Smooth muscle cell (in vitro differentiated cells): ENCODE data around the gene SPINDOC. TPM values are rescaled to one million over a fixed set of nuclear protein-coding genes. Genes with fewer than 3 reads are reported as not detected.
A peak's percentile ranks its signal among the peaks of the same experiment; 100 is the strongest.

Experiments
- DNase-seq: peaks from one replicate; lab custom pipeline; 2025; ENCODE audit not compliant: unreplicated experiment; lab: John Stamatoyannopoulos, UW
- H2AFZ ChIP-seq: fragments of 200-600 bp; sonication (generic); 2 replicates; pipeline ENCODE4 v1.6.0; 2016; ENCODE audit warnings: antibody characterized with exemption, low read depth, mild to moderate bottlenecking
- H3F3A ChIP-seq: fragments of 200-600 bp; sonication (generic); 2 replicates; pipeline ENCODE4 v1.6.0; 2017; ENCODE audit warnings: antibody characterized with exemption, low read depth
- H3K27ac ChIP-seq: fragments of 200-600 bp; sonication (generic); 2 replicates; pipeline ENCODE4 v1.5.1; 2016; ENCODE audit warnings: low read depth, mild to moderate bottlenecking
- H3K27me3 ChIP-seq: fragments of 200-600 bp; sonication (generic); 2 replicates; pipeline ENCODE4 v1.6.1; 2016; ENCODE audit warnings: low read depth, mild to moderate bottlenecking
- H3K36me3 ChIP-seq: fragments of 200-600 bp; sonication (generic); 2 replicates; pipeline ENCODE4 v1.5.1; 2016; ENCODE audit warnings: low read depth
- H3K4me1 ChIP-seq: fragments of 200-600 bp; sonication (generic); 2 replicates; pipeline ENCODE4 v1.5.1; 2016; ENCODE audit warnings: low read depth
- H3K4me2 ChIP-seq: fragments of 200-600 bp; sonication (generic); 2 replicates; pipeline ENCODE4 v1.6.0; 2016; ENCODE audit warnings: mild to moderate bottlenecking
- H3K4me3 ChIP-seq: fragments of 200-600 bp; sonication (generic); 2 replicates; pipeline ENCODE4 v1.5.1; 2016; ENCODE audit warnings: mild to moderate bottlenecking
- H3K79me2 ChIP-seq: fragments of 200-600 bp; sonication (generic); 2 replicates; pipeline ENCODE4 v1.6.0; 2016; ENCODE audit warnings: low read depth, mild to moderate bottlenecking
- H3K9ac ChIP-seq: fragments of 200-600 bp; sonication (generic); 2 replicates; pipeline ENCODE4 v1.6.0; 2016; ENCODE audit warnings: low read depth
- H3K9me3 ChIP-seq: fragments of 200-600 bp; sonication (generic); replicated peaks from 2 replicates; pipeline ENCODE4 v1.5.1; 2016; ENCODE audit warnings: low read depth
- H4K20me1 ChIP-seq: fragments of 200-600 bp; sonication (generic); 2 replicates; pipeline ENCODE4 v1.6.0; 2016; ENCODE audit warnings: low read depth
- WGBS: methylation state at CpG from one replicate; pipeline ENCODE4 v1.1.7; 2016; ENCODE audit warnings: low lambda C conversion rate; 5-methylcytosine and 5-hydroxymethylcytosine counted together
- polyA plus RNA-seq: library from polyadenylated mRNA; unstranded; fragments of >200 nt; fragmentation: Nextera tagmentation; extraction: Ambion mirVana; gene quantifications from 2 replicates; pipeline ENCODE4 v1.2.1, GENCODE V29; 2016
- total RNA-seq: library from RNA; depleted of rRNA; stranded (reverse); fragments of >200 nt; gene quantifications from 2 replicates; pipeline ENCODE4 v1.2.3, GENCODE V29; 2014
- TF ChIP-seq, protein P1 (sequence below): fragments of 200-600 bp; sonication (generic); IDR thresholded peaks from 2 replicates; pipeline ENCODE4 v1.5.1; 2017; ENCODE audit warnings: borderline replicate concordance, mild to moderate bottlenecking, antibody characterized with exemption; ENCODE audit not compliant: insufficient read depth, poor library complexity, severe bottlenecking

SPINDOC gene
- total and polyA plus RNA-seq, 2 experiments from 2014 or later, result 13.6 to 13.7 TPM

DNA sequence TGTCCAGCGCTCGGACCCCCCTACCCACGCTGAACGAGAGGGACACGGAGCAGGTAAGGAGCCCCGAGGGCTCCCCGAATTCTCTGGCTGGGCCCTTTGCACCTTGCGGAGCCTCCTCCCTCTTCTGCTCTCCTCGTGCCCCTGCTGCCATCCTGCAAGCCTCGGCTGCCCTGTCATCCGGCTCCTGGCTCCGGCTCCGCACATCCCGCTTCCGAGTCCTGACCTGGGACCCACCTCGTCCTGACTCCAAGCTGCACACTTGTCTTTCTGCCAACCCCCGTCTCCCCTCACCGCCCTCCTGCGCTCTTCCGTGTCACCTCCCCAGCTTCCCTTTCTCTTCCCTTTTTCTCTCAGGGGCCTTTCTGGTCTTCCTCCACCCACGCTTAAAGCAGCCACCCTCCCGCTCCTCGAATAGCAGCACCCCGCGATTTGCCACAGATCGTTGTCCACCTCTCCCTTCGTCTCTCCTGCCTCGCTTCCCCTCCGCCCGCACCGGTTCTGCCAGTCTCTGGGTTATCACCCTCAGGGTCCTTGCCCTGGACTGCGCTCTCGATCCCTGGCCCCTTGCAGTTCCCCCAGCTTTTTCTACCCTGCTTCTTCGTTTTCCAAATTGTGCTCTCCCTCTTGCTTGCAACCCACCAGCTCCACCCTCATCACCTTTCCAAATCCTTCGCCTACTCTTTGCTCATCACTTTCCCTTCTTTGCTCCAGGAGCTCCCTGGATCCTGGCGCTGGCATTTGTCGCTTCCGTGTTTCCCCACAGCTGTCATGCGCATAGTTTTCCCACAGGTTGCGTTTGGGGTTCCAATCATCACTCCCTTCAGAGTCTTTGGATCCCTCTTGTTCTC, 26.5 kb downstream of the SPINDOC start:
- no peak for DNase-seq
- TF ChIP-seq, protein P1, sequence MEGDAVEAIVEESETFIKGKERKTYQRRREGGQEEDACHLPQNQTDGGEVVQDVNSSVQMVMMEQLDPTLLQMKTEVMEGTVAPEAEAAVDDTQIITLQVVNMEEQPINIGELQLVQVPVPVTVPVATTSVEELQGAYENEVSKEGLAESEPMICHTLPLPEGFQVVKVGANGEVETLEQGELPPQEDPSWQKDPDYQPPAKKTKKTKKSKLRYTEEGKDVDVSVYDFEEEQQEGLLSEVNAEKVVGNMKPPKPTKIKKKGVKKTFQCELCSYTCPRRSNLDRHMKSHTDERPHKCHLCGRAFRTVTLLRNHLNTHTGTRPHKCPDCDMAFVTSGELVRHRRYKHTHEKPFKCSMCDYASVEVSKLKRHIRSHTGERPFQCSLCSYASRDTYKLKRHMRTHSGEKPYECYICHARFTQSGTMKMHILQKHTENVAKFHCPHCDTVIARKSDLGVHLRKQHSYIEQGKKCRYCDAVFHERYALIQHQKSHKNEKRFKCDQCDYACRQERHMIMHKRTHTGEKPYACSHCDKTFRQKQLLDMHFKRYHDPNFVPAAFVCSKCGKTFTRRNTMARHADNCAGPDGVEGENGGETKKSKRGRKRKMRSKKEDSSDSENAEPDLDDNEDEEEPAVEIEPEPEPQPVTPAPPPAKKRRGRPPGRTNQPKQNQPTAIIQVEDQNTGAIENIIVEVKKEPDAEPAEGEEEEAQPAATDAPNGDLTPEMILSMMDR, result no peak
- H4K20me1 ChIP-seq, result peaks cover 54% of the 10 kb centered on the region
- H3K36me3 ChIP-seq, result no peaks in the 10 kb centered on the region
- H3K79me2 ChIP-seq, result peaks cover 54% of the 10 kb centered on the region
- H3K9ac ChIP-seq, result peak overlapping the region; percentile 86
- no peaks in the 10 kb centered on the region for H3K9me3 ChIP-seq
- no peaks in the 10 kb centered on the region for H3F3A ChIP-seq
- 2% methylated on average over 36 of the region's 40 CpGs for WGBS
- peaks cover 29% of the 10 kb centered on the region for H3K4me1 ChIP-seq
- H3K4me2 ChIP-seq, result peak overlapping the region; percentile 88
- no peak overlapping the region for H2AFZ ChIP-seq
- no peaks in the 10 kb centered on the region for H3K27me3 ChIP-seq
- H3K27ac ChIP-seq, result peak overlapping the region; percentile 66
- H3K4me3 ChIP-seq, result peak overlapping the region; percentile 82

DNA sequence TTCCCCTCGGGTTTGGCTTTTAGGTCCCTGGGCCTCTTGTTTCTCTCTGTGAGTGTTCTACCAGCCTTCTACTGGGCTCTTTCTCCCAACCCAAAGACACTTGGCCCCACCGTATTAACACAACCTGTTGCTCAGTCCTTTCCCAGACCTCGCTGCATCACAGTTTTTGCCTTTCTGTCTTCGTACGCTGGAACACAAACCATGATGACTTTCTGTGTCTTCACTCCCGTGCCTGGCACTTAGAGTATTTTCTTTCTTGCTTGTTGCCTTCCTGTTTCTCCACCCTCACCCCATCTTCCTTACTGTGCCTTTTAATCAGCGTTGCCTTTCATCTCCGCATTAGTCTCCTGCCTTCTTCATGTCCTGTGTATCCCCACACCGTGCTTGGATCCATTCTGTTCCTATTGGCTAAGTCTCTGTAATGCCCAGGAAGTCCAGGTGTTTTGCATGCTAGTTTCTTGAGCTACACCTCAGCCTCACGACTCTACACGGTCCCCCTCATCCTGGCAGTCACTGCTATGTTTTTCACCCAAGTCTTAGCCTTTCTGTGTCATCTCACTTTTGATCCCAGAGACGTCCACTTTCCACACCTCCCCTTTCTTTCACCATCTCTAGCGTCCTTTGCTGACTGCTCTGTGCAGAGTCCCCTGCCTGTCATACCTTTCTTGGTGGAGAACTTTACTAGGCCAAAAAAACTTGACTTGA, 27.3 kb downstream of the SPINDOC start:
- WGBS, result 15% methylated on average over 13 of the region's 13 CpGs
- Histone ChIP-seq H4K20me1 (peaks cover 62% of the 10 kb centered on the region), H3K9me3 (no peaks in the 10 kb centered on the region), H2AFZ (no peak overlapping the region), H3K27me3 (no peaks in the 10 kb centered on the region), H3K27ac (peak overlapping the region; percentile 66), H3K79me2 (peaks cover 55% of the 10 kb centered on the region), H3K4me2 (peak overlapping the region; percentile 88), H3K9ac (peak overlapping the region; percentile 86), H3F3A (no peaks in the 10 kb centered on the region), H3K4me1 (peaks cover 29% of the 10 kb centered on the region), H3K36me3 (no peaks in the 10 kb centered on the region), H3K4me3 (peak overlapping the region; percentile 82)
- TF ChIP-seq, protein P1, result no peak
- no peak for DNase-seq

DNA sequence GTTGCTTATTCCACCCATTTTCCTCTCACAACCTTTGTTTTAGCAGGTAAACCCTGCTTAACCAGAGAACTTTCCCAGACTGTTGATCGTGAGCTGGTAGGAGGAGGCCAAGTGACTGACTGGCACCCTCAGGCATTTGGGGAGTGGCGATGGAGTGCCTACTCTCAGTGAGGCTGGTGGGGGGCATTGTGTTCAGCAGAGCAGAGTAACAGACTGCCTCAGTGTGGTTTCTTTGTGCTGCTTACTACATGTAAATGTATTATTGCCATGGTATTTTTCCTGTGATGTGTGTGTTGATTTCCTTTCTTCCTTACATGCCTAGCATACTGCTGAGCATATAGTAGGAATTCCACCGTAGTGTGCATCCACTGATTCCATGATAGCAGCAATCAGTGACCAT, 28.3 kb downstream of the SPINDOC start:
- Histone ChIP-seq H3K79me2 (peaks cover 65% of the 10 kb centered on the region), H3K9me3 (no peaks in the 10 kb centered on the region), H3K27ac (peak overlapping the region; percentile 66), H3K4me1 (peaks cover 29% of the 10 kb centered on the region), H3K4me3 (peak overlapping the region; percentile 82), H4K20me1 (peaks cover 73% of the 10 kb centered on the region), H2AFZ (no peak overlapping the region), H3K4me2 (peak overlapping the region; percentile 88), H3K36me3 (no peaks in the 10 kb centered on the region), H3K9ac (no peak overlapping the region), H3F3A (peaks cover 6% of the 10 kb centered on the region), H3K27me3 (no peaks in the 10 kb centered on the region)
- TF ChIP-seq, protein P1, result no peak
- 26% methylated on average over 3 of the region's 3 CpGs for WGBS
- no peak for DNase-seq
